ENCODE results near the gene LRRC28. TPM values are rescaled to one million over a fixed set of nuclear protein-coding genes. Genes with fewer than 3 reads are reported as not detected.

The LRRC28 gene
- total and polyA plus RNA-seq, 2 of the 4 experiments (the other 2 are of a cell fraction): 12.7 to 21.1 TPM

GRCh38 chr15:99210334-99210733 is 40.9 kb upstream of the LRRC28 start:
- TF ChIP-seq RAD21 (IDR thresholded peaks at IDR 0.05; ENCODE audit: low read length): no peak
- TF ChIP-seq NFE2L2 (IDR thresholded peaks at IDR 0.05; ENCODE audit: low read depth, low read length): no peak
- TF ChIP-seq, protein P1, sequence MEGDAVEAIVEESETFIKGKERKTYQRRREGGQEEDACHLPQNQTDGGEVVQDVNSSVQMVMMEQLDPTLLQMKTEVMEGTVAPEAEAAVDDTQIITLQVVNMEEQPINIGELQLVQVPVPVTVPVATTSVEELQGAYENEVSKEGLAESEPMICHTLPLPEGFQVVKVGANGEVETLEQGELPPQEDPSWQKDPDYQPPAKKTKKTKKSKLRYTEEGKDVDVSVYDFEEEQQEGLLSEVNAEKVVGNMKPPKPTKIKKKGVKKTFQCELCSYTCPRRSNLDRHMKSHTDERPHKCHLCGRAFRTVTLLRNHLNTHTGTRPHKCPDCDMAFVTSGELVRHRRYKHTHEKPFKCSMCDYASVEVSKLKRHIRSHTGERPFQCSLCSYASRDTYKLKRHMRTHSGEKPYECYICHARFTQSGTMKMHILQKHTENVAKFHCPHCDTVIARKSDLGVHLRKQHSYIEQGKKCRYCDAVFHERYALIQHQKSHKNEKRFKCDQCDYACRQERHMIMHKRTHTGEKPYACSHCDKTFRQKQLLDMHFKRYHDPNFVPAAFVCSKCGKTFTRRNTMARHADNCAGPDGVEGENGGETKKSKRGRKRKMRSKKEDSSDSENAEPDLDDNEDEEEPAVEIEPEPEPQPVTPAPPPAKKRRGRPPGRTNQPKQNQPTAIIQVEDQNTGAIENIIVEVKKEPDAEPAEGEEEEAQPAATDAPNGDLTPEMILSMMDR (conservative IDR thresholded peaks at IDR 0.05; ENCODE audit: low read depth, low read length): no peak
- no peak for TF ChIP-seq SMC3 (IDR thresholded peaks at IDR 0.05; ENCODE audit: low read depth, low read length)
- no peak for TF ChIP-seq POLR2A (IDR thresholded peaks at IDR 0.05; ENCODE audit: low read depth, low read length)
- TF ChIP-seq BHLHE40 (IDR thresholded peaks at IDR 0.05; ENCODE audit: low read depth, low read length): no peak
- TF ChIP-seq CHD1 (IDR thresholded peaks at IDR 0.05; ENCODE audit: low read depth, low read length): no peak
- TF ChIP-seq, protein P2, sequence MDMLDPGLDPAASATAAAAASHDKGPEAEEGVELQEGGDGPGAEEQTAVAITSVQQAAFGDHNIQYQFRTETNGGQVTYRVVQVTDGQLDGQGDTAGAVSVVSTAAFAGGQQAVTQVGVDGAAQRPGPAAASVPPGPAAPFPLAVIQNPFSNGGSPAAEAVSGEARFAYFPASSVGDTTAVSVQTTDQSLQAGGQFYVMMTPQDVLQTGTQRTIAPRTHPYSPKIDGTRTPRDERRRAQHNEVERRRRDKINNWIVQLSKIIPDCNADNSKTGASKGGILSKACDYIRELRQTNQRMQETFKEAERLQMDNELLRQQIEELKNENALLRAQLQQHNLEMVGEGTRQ (IDR thresholded peaks at IDR 0.05; ENCODE audit: low read depth, low read length): no peak
- TF ChIP-seq CEBPB (IDR thresholded peaks at IDR 0.05; ENCODE audit: low read depth, low read length): no peak
- no peak for TF ChIP-seq MXI1 (IDR thresholded peaks at IDR 0.05; ENCODE audit: borderline replicate concordance, low read depth, low read length)
- H4K91ac ChIP-seq (ENCODE audit: insufficient read depth, low read depth, low read length): no peak overlapping the region
- intact Hi-C loops (cut with micrococcal nuclease) (loop anchor here (5.0 to 10.0 kb wide), 3 partner anchors 88 to 696 kb away; no protein-coding TSS in a partner anchor), in situ Hi-C loops (cut with MboI; ENCODE audit: low sequenced_read_pairs) (loop anchor here (5.0 to 25.0 kb wide), 2 partner anchors 113 to 773 kb away; no protein-coding TSS in a partner anchor), dilution Hi-C loops (cut with HindIII; ENCODE audit: low sequenced_read_pairs, unreplicated experiment) (loop anchor here (25.0 kb wide), 1 partner anchor 98 kb away; the partner anchor contains the start of gene SYNM)
- H3K27ac ChIP-seq (ENCODE audit: insufficient read depth, low read length): no peak overlapping the region
- H3K14ac ChIP-seq (replicated peaks; ENCODE audit: low read depth, low read length): peak overlapping the region; percentile 61; the same call in 1 of the 2 replicates
- H3K18ac ChIP-seq (ENCODE audit: low read depth, low read length): no peak overlapping the region
- H3K56ac ChIP-seq (ENCODE audit: extremely low read depth, insufficient read depth, low read length): no peak overlapping the region
- H3K23ac ChIP-seq (ENCODE audit: low read depth, low read length): no peak overlapping the region
- no peak overlapping the region for H2AK9ac ChIP-seq (replicated peaks; ENCODE audit: low read depth, low read length, poor library complexity)
- H4K8ac ChIP-seq (ENCODE audit: low read depth in 2 of 2, low read length in 2 of 2): no peak overlapping the region
- 0 out of 2 replicates have a peak, but pooled peaks cover 3% of the 10 kb centered on the region for H3K9me1 ChIP-seq (ENCODE audit: insufficient read depth, low read length)
- H2BK5ac ChIP-seq (ENCODE audit: low read depth, low read length, poor library complexity, severe bottlenecking): no peak overlapping the region
- no TSS peak for BruUV-seq (replicated peaks)
- H3K4me2 ChIP-seq (ENCODE audit: low read depth, low read length): no peak overlapping the region
- H3K27me3 ChIP-seq (ENCODE audit: control insufficient read depth, insufficient read depth, low read length): no peaks in the 10 kb centered on the region
- DNase-seq (no peak), ATAC-seq (ENCODE audit: low read depth) (no peak)
- H3K4ac ChIP-seq (ENCODE audit: low read depth, low read length): no peak overlapping the region; the same call in 1 of the 2 replicates
- H3K4me3 ChIP-seq (ENCODE audit: insufficient read depth, low read depth, low read length): no peak overlapping the region
- H3K79me1 ChIP-seq (ENCODE audit: low read depth in 1 of 2, low read length in 2 of 2): no peaks in the 10 kb centered on the region; a peak in 2 of 4 replicates
- no peak overlapping the region for H2BK15ac ChIP-seq (ENCODE audit: low read depth, low read length)
- no peak overlapping the region for H2BK120ac ChIP-seq (ENCODE audit: low read depth, low read length)
- no peaks in the 10 kb centered on the region for H3K9me3 ChIP-seq (ENCODE audit: control insufficient read depth, insufficient read depth, low read length)
- ChIA-PET POLR2A (ENCODE audit: unreplicated experiment) (no interaction called here), CTCF (interaction anchor here (1.3 kb wide), 1 partner anchor 105 kb away, joined by 6 read pairs; no protein-coding TSS in a partner anchor)
- H3K36me3 ChIP-seq (ENCODE audit: control insufficient read depth, insufficient read depth, low read length): 0 out of 2 replicates have a peak, but pooled peaks cover 1% of the 10 kb centered on the region
- no peak overlapping the region for H2AK5ac ChIP-seq (ENCODE audit: low read depth, low read length)
- no peaks in the 10 kb centered on the region for H3K4me1 ChIP-seq (ENCODE audit: control insufficient read depth, insufficient read depth, low read length)
- peaks cover 5% of the 10 kb centered on the region; the same call in 1 of the 2 replicates for H4K20me1 ChIP-seq (ENCODE audit: insufficient read depth, low read length)
- no peak overlapping the region for H3K9ac ChIP-seq (ENCODE audit: low read depth, low read length)
- H2BK20ac ChIP-seq (ENCODE audit: low read depth, low read length): peak overlapping the region; percentile 70; the same call in 1 of the 2 replicates
- H4K5ac ChIP-seq (ENCODE audit: low read depth, low read length): no peak overlapping the region
- H2AFZ ChIP-seq (replicated peaks; ENCODE audit: low read length, poor library complexity): no peak overlapping the region
